HG03108 (cell line): ENCODE data around the gene NXPH2.
A peak's percentile ranks its signal among the peaks of the same experiment; 100 is the strongest.
"Not testable (repeated sequence)": the region's sequence is repeated elsewhere in the genome, so short reads cannot be mapped to it uniquely, and the experiment has no call there.

Experiments used
- ATAC-seq: cut with Tn5 transposase; IDR thresholded peaks from one replicate; pipeline ENCODE4 v1.9.1; 2021; ENCODE audit warnings: moderate library complexity; ENCODE audit not compliant: unreplicated experiment

Gene NXPH2

DNA sequence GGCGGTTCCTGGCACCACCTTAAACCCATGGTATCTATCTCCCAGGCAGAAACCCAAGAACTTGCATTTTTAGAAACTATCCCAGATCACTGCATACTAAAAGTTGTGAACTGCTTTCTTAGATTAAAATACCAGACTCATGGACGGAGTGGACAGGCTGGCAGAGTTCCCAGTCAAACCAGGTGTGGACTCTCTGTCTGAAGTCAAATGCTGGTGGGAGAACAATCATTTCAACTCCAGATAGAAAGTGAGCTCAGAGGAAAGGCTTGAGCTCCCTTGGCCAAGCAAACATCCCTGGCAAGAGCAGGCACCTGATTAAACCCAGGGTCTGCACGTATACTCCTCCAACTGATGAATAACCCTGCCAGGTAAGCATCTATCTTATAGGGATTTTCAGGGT is 19.5 kb downstream of the NXPH2 start:
- ATAC-seq = no peak

- ATAC-seq = no peak
Measured at GRCh38 chr2:138757384-138757783, 22.8 kb downstream of the NXPH2 start.

DNA sequence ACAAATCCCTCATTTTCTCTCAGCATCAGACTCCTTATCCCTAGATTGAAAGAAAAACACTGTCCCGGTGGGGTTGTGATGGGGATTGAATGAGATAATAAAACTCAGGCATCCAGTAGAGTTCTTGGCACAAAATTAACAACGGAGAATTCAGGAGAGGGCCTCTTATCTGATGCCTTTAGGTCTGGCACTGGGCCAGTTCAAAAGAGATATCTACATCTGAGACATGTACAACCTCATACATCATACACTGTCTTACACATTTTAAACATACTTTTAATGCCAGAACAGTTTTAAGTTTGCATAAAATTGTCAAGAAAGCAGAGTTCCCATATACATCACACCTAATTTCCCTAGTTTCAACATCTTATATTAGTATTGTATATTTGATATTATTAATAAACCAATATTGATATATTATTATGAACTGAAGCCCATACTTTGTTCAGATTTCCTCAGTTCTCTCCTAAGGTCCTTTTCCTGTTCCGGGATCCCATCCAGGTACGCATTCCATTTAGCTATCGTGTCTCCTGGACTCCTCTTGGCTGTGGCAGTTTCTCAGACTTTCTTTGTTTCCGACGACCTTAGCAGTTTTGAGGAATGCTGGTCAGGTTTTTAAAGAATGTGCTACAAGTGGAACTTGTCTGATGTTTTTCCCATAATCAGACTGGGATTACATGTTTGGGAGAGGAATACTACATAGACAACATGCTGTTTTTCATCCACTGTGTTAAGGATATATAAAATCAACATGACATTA is 27.8 kb downstream of the NXPH2 start:
- no peak for ATAC-seq

DNA sequence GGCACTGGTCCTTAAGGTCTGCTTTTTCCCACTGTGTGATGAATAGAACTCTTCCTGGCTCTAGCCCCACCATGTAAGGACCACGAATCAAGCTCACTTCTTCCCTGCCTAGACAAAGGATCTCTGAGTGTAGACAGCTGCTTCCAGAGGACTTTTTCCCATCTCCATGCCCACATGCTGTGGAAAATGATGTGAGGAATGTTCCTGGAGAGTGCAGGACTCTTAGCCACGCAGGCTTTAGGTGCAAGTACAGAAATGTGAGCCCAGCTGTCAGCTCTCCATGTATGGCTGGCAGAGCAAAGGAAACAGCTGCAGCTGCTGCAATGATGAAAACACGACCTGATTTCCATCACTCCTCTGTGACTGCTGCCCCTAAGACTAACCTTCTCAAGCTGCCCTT is 35.5 kb downstream of the NXPH2 start:
- ATAC-seq = no peak

GRCh38 chr2:138742441-138743057 is 37.6 kb downstream of the NXPH2 start:
- ATAC-seq = no peak

GRCh38 chr2:138741851-138742250 is 38.3 kb downstream of the NXPH2 start:
- ATAC-seq = no peak

DNA sequence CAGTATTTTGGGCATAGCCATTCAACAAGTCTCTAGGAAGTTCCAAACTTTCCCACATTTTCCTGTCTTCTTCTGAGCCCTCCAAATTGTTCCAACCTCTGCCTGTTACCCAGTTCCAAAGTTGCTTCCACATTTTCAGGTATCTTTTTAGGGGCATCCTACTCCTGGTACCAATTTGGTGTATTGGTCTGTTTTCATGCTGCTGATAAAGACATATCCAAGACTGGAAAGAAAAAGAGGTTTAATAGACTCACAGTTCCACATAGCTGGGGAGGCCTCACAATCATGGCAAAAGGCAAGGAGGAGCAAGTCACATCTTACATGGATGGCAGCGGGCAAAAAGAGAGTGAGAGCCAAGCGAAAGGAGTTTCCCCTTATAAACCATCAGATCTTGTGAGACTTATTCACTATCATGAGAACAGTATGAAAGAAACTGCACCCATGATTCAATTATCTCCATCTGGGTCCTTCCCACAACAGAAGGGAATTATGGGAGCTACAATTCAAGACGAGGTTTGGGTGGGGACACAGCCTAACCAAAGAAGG is 43.1 kb downstream of the NXPH2 start:
- not testable (repeated sequence) for ATAC-seq

DNA sequence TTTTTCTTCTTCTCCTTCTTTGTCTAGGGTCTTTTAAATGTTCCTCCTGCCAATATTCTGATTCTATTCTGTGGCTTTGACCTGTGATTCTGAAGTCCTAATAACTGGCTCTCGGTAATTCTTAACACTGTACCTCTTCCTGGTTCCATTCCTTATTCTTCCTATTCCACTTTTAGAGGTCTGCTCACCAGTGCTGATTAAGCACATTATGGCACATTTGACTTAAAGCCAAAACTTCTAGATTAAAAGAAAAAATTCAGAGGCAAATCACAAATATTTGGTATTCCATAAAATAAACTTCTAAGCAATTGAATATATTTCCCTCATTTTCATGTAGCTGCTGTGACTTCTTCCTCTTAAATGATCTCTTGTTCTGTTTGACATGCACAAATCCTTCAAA is 47.5 kb downstream of the NXPH2 start:
- ATAC-seq = no peak

GRCh38 chr2:138730497-138731030 is 49.6 kb downstream of the NXPH2 start:
- ATAC-seq = peak; percentile 67

GRCh38 chr2:138727956-138728355 is 52.2 kb downstream of the NXPH2 start:
- no peak for ATAC-seq

GRCh38 chr2:138726681-138727080 is 53.5 kb downstream of the NXPH2 start:
- no peak for ATAC-seq

GRCh38 chr2:138724729-138725459 is 55.3 kb downstream of the NXPH2 start:
- ATAC-seq = no peak

DNA sequence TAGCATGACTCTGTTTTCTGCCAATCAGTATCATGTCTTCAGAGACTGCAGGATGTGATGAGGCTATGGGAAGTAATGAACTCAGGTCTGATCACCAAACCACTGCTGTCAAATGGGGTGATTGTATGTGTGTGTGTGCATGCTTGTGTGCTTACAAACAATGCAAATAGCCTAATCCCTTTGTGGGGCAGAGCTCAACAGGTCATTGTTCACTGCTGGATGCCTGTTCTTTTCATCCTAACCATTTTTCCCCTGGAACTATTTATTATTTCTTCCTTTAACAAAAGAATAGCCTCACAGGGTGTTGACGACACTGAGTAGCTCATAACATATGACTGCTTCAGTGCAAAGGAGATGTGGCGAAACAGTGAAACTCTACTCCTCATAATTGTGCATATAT is 55.9 kb downstream of the NXPH2 start:
- ATAC-seq = no peak

DNA sequence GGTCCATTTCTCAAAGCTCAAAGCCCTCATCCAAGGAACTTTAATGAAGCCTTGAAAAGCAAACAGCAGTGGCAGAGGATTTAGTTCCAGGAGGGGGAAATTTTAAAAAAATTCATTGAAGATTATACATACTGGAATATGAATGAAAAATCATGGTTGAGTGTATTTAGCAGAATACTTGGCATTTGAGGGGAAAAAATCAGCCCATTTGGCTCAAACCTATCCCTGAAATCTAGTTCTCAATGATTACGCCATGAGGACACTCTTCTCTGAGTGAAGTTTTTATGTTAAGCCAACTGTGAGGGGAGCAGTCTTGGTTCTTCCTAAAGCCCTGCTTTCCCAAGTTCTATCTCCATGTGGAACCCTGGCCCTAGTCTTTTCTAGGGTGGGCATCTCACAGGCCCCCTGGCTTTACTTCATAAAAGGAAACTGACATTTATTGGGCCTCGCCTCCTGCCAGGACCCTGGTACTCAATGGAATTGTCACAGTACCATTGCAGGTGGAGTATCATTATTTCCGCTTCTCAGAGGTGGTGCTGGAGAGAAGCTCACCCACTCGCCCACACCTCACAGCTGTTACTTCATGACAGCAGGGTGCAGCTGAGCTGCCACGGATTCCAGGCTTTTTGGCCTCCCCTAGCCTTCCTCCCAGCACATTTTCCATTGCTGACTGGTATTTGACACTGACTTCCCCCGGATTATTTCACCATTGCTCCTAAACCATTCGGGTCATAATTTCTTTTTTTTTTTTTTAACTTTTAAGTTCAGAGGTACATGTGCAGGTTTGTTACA is 56.8 kb downstream of the NXPH2 start:
- no peak for ATAC-seq

GRCh38 chr2:138722316-138722715 is 57.9 kb downstream of the NXPH2 start:
- no peak for ATAC-seq

- no peak for ATAC-seq
Measured at GRCh38 chr2:138720035-138720838, 60.0 kb downstream of the NXPH2 start.

DNA sequence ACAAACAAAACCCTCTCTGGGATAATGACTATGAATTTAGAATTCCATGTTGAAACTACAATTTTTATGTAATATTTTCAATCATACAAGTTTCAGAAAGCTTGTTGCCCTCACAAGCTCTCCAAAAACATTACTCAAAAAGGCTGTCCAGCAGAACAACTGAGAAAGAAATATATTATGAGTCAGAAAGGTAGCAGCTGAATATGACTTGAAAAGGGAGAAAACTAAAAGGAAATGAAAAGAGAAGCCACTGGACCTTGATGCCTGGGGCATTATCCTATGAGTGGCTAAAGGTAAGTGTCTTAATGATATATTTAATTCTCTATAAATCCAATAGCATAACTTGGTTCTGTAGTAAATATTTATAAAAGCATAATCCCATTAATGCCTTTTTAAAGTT is 61.8 kb downstream of the NXPH2 start:
- no peak for ATAC-seq

DNA sequence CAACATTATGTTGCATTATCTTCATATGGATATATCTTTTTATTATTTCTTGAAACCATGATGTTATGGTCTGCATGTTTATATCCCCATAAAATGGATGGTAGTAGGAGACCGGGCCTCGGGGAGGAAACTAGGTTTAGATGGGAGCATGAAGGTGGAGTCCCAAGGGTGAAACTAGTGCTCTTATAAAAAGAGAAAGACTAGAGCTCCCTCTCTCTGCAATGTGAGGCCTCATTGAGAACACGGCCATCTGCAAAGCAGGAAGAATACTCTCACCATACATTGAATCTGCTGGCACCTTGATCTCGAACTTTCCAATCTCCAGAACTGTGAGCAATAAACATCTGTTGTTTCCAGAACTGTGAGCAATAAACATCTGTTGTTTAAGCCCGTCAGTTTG is 64.0 kb downstream of the NXPH2 start:
- no peak for ATAC-seq

DNA sequence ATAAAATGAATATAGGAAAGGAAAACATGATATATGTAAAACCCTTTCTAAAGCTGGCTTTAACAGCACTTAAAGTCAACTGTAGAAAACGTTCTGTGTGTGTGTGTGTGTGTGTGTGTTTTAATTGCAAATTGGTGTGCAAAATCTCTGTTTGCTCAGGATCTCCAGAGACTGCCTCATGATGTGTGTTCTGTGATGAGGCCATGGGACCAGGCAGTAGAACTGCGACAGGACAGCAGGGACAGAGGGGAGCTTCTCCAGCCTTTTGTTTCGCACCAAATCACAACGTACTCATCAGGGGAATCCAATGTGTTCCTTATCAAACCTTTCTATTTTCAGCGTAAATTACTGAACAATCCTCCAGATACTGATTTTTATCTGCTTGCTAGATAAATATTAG is 66.7 kb downstream of the NXPH2 start:
- ATAC-seq = no peak

GRCh38 chr2:138713069-138713496 is 67.1 kb downstream of the NXPH2 start:
- ATAC-seq = no peak
